COLO668 (cell line): ENCODE results near the gene PLPPR5.

ENCODE experiments used
- DNase-seq: peaks from one replicate; lab custom pipeline; 2025; ENCODE audit not compliant: unreplicated experiment; lab: John Stamatoyannopoulos, UW

Gene PLPPR5

GRCh38 chr1:98969798-98970490 lies 34.7 kb downstream of the PLPPR5 start:
- DNase-seq = no peak

- DNase-seq = no peak
These were observed 37.5 kb downstream of the PLPPR5 start for GRCh38 chr1:98967122-98967521.

DNA sequence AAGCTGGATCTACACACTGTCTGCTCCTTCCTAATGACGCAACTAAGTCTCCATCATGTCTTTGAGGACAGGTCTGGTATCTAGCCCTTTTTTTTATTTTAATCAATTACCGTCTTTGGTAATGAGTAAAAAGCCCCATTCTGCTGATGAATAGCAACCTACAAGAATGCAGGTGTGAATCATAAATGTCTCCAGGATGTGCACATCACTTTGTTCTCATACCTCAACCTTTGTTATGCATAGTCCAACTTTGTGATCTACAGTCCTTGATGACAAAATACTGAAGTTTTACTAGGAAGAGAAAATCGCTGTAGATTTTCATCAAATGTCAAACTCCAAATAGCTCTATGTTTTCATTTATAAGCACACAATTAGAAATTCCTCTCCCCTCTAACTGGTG lies 39.3 kb downstream of the PLPPR5 start:
- no peak for DNase-seq

DNA sequence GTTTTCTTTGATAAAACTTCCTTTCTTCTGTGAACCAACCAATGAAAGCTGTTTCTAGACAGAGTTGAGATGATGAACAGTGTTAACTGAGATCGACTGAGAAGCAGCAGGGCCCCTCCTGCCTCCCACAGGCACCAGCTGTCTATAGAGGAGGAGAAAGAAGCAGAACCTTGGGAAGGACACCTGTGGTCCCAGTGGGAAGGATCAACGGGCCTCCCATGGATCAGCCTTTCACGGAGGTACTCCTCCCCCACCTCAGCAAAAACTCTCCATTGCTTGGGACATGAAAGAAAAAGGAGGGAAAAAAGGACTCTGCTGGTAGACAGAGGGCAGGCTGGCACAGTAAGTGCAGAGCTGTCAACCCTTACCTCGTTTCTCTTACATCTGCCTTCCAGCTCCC lies 40.5 kb downstream of the PLPPR5 start:
- no peak for DNase-seq

DNA sequence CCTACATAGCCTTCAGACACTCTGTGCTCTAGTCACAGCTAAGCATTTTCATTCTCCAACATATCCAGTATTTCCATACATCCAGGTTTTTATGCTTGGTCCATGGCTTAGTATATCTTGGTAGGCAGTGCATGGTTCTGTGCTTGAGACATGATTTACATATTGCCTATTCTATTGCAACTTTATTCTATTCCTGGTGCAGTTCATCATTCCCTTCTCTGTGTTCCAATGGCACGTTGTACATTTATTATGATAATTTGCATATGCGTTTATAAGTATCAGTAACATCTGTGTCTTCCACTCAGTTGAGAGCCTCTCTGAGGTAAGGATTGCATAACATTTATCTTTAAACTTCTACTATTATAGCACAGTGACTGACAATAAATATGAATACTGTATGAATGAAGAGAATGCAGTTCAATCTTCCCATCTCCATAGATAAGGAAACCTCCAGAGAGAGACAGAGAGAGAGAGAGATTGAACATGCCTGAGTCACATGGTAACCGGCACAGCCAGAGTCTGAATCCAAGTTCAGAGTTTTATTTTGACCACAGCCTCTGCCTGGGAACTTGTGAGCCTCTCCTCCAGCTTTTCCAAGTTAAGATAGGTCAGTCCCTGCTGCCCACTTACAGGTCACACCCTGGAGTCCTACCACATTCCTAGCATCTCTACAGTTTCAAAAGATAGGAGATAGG lies 41.5 kb downstream of the PLPPR5 start:
- DNase-seq = no peak

GRCh38 chr1:98962156-98962555 lies 42.5 kb downstream of the PLPPR5 start:
- no peak for DNase-seq

GRCh38 chr1:98949621-98950020 lies 55.0 kb downstream of the PLPPR5 start:
- DNase-seq = no peak

DNA sequence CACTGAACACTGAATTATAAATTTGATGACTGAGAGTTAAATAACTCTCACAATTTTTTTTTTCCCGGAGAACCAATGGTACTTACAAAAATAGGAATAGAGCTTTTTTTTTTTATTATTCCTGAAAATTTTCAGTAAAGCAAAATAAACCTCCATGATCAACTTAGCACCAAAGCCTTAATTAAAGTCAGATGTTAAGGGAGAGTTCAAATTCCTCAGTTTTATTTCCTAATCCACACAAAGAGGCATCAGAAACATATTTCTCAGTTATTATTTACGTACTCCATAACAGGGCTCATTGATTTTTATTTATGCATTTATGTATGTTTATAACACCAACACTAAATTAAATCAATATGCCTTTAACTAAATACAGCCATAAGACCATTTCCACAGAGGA lies 55.5 kb downstream of the PLPPR5 start:
- DNase-seq = no peak

GRCh38 chr1:98947071-98947470 lies 57.6 kb downstream of the PLPPR5 start:
- no peak for DNase-seq

- no peak for DNase-seq
These were observed 64.0 kb downstream of the PLPPR5 start for GRCh38 chr1:98940722-98941079.

DNA sequence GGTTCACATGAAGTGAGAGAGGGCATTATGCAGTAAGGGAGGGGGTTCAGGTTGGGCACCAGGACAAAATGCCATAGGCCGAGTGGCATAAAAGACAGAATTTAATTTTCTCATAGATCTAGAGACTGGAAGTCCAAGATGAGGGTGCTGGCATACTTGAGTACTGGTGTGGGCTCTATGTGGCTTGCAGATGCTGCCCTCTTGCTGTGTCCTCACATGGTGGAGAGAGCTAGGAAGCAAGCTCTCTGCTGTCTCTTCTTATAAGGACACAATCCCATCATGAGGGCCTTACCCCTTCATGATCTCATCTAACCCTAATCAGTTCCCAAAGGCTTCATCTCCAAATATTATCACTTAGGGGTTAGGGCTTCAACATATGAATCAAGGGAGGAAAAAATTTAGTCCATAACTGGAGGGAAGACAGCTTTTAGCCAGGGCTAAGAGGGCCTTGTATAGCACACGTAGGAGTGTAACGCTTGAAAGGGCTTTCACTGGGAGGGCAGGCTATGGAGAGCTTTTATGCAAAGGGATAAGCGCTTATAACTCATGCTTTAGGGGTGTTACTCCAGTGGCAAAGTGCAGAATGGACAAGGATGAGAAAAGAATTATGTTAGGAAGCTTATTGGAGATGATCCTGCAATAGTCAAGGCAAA lies 64.5 kb downstream of the PLPPR5 start:
- no peak for DNase-seq

DNA sequence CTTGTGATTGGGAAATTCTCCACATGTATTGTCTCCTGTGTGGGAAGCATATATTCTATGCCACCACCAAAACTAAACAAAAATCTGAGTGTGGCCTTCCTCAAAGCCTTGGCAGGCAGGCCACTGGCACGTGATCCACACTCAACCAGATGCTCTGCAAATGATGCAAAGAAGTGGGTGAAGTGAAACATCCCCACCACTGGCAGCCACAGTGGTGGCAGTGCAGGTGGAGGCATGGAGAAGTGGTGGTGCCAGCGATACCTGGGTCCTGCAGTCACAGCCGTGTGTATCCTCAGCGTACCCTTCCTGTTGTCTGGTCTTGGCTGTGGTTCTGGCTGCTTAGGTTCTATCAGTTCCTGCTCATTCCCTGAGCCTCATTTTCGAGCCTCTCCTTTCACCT lies 65.2 kb downstream of the PLPPR5 start:
- no peak for DNase-seq

- no peak for DNase-seq
These were observed 67.3 kb downstream of the PLPPR5 start for GRCh38 chr1:98937347-98937746.

- no peak for DNase-seq
These were observed 72.5 kb downstream of the PLPPR5 start for GRCh38 chr1:98932184-98932583.

- DNase-seq = no peak
These were observed 73.4 kb downstream of the PLPPR5 start for GRCh38 chr1:98931128-98931835.

GRCh38 chr1:98929437-98929836 lies 75.2 kb downstream of the PLPPR5 start:
- no peak for DNase-seq

- no peak for DNase-seq
These were observed 78.1 kb downstream of the PLPPR5 start for GRCh38 chr1:98926597-98926996.

- DNase-seq = no peak
These were observed 79.7 kb downstream of the PLPPR5 start for GRCh38 chr1:98924977-98925376.

DNA sequence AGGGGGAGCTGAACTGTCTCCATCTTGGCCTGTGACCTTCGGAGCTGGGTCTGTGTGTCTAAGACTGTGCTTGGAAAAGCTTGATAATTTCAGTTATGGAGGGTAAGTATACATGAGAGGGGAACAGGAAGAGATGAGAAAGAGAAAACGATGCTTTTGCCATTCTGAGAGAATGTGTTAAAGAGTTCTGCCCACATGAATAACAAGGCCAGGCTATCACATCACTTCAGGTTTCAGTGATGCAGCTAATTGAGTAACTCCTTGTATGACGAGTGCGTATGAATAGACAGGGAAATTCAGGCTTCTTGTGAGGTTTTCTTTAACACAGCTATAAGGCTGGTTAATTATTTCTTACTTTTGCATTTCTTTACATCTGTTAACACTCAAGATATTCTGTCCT lies 81.0 kb downstream of the PLPPR5 start:
- no peak for DNase-seq

DNA sequence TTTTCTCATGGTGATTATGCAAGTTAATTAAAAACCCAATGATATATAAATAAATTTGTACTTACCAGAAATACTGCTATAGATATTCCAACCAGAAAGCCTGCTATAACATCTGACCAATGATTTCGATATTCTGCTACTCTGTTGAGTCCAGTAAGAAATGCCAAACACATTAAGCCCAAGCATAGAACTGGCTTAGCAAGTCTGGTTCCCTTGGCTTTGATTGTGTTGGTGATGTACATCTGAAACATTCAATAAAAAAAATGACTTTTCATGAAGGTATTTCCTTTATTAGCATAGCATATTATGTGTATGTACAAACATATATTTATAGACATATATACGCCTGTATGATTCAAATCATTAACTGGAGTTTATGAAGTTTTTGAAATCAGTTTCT lies 82.8 kb downstream of the PLPPR5 start:
- no peak for DNase-seq

- no peak for DNase-seq
These were observed 84.1 kb downstream of the PLPPR5 start for GRCh38 chr1:98920441-98921110.
